Right renal cortex interstitium (tissue), 3 donors: ENCODE results near the gene GPR42. TPM values are rescaled to one million over a fixed set of nuclear protein-coding genes. Genes with fewer than 3 reads are reported as not detected.

ENCODE experiments used
- DNase-seq, 3 donors: peaks; one replicate each; pipeline ENCODE4 v3.0.0-alpha.2; 2013; ENCODE audit warnings: low read depth in 3 of 3, low spot score in 2 of 3
- polyA plus RNA-seq, 3 donors: library from polyadenylated mRNA; unstranded; fragments of 120-200 nt; gene quantifications; one replicate each; pipeline ENCODE4 v1.2.1, GENCODE V29; 2013; ENCODE audit not compliant: insufficient read length in 3 of 3

Gene GPR42
- polyA plus RNA-seq, 3 donors: not detected

DNA sequence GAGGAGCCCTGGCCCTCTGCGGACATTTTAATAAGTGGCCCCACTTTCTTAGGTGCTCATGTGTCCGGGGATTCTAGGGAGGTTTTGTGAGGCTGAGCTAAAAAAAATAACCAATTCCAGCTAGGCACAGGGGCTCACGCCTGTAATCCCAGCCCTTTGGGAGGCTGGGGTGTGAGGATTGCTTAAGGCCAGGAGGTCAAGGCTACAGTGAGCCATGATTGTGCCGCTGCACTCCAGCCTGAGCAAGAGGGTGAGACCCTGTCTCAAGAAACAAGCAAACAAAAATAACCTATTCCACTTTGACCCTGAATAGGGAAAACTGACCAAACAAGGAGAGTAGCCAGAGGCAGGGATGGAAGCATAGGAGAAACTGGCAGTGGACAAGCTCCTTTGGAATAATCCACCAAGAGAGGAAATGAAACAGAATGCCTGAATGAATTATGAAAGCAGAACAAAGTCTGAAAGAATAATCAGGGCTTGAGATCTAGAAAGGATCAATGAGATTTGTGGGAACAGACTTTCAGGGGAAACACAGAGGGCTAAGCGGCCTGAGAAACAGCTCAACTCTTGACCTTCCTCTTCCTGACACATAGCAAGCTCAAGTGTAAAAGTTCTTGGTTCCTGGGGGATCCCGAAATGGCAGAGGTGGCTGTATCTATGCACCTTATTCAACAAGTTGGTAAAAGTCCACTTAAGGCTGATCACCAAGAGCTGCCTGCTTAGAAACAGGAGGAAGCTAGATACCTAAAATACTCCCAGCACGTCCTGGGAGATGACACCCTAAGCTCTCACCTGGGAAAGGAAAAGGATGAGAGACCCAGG lies 47.1 kb downstream of the GPR42 start:
- no peak for DNase-seq

- no peak for DNase-seq
Observed at GRCh38 chr19:35419046-35419445, 48.2 kb downstream of the GPR42 start.

DNA sequence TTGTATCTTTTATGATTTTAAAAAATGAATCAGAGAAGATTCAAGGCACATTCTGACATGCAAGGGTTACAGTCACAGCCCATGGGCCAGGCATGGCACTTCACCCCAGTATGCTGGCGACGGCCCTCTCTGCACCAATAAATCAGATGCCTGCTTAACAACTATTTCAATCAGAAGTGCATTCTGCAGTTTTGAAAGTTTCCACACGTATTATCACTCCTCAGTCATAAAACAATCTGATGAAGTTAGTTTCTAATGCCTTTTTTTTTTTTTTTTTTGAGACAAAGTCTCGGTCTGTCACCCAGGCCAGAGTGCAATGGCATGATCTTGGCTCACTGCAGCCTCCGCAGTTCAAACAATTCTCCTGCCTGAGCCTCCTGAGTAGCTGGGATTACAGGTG lies 48.9 kb downstream of the GPR42 start:
- DNase-seq: no peak

GRCh38 chr19:35421362-35421761 lies 50.5 kb downstream of the GPR42 start:
- DNase-seq: no peak

Other genes starting within 250 kb of the GPR42 start
- 1 to 10 TPM; 2.2 to 3.0 (median 2.3) TPM for gene LGI4, start 236.0 kb upstream of the GPR42 start, polyA plus RNA-seq
- 10 to 100 TPM; 16.1 to 22.5 (median 20.2) TPM for gene FXYD1, start 232.2 kb upstream of the GPR42 start, polyA plus RNA-seq
- gene FXYD7, start 227.8 kb upstream of the GPR42 start, polyA plus RNA-seq: 1 to 10 TPM in 1 of 3 donors, under 1 TPM in 2; 0.50 to 1.0 (median 0.57) TPM
- gene FXYD5, start 216.3 kb upstream of the GPR42 start, polyA plus RNA-seq: 10 to 100 TPM; 19.1 to 36.7 (median 25.5) TPM
- gene FAM187B, start 142.3 kb upstream of the GPR42 start, polyA plus RNA-seq: not detected
- 10 to 100 TPM; 38.5 to 52.0 (median 51.5) TPM for gene LSR, start 122.1 kb upstream of the GPR42 start, polyA plus RNA-seq
- 100 to 1,000 TPM; 160 to 166 (median 164) TPM for gene USF2, start 102.1 kb upstream of the GPR42 start, polyA plus RNA-seq
- gene HAMP, start 88.5 kb upstream of the GPR42 start, polyA plus RNA-seq: under 1 TPM in 2 of 3 donors, not detected in 1; 0.06 to 0.31 TPM
- 1 to 10 TPM; 1.9 to 2.7 (median 2.3) TPM for gene MAG, start 78.9 kb upstream of the GPR42 start, polyA plus RNA-seq
- 1 to 10 TPM; 5.1 to 10.0 (median 8.7) TPM for gene CD22, start 41.9 kb upstream of the GPR42 start, polyA plus RNA-seq
- under 1 TPM; 0.22 to 0.30 (median 0.28) TPM for gene FFAR1, start 23.2 kb upstream of the GPR42 start, polyA plus RNA-seq
- gene FFAR3, start 12.6 kb upstream of the GPR42 start, polyA plus RNA-seq: under 1 TPM in 2 of 3 donors, not detected in 1; 0.14 to 0.31 TPM
- under 1 TPM; 0.28 to 0.86 (median 0.31) TPM for gene FFAR2, start 77.2 kb downstream of the GPR42 start, polyA plus RNA-seq
- under 1 TPM in 2 of 3 donors, not detected in 1; 0.47 to 0.86 TPM for gene KRTDAP, start 119.4 kb downstream of the GPR42 start, polyA plus RNA-seq
- 10 to 100 TPM; 68.1 to 72.6 (median 69.0) TPM for gene DMKN, start 142.6 kb downstream of the GPR42 start, polyA plus RNA-seq
- not detected for gene SBSN, start 157.2 kb downstream of the GPR42 start, polyA plus RNA-seq
- gene GAPDHS, start 162.4 kb downstream of the GPR42 start, polyA plus RNA-seq: not detected
- gene TMEM147, start 174.6 kb downstream of the GPR42 start, polyA plus RNA-seq: 10 to 100 TPM; 84.1 to 99.1 (median 92.9) TPM
- under 1 TPM in 1 of 3 donors, not detected in 2; 0.06 TPM for gene ATP4A, start 192.6 kb downstream of the GPR42 start, polyA plus RNA-seq
- not detected for gene PMIS2, start 215.1 kb downstream of the GPR42 start, polyA plus RNA-seq
- gene HAUS5, start 241.7 kb downstream of the GPR42 start, polyA plus RNA-seq: 10 to 100 TPM; 19.9 to 21.4 (median 21.4) TPM